GM12875 (cell line): ENCODE measurements around the gene CTTNBP2.

Source experiments
- H3K4me3 ChIP-seq: one replicate; pipeline ENCODE4 v1.5.1; 2011; ENCODE audit warnings: low read depth, low read length, control low read depth
- CTCF ChIP-seq: IDR thresholded peaks from 2 replicates; pipeline ENCODE4 v1.5.1; 2011; ENCODE audit warnings: low read depth, mild to moderate bottlenecking, control low read depth, inconsistent platforms, low read length, moderate library complexity, borderline replicate concordance; ENCODE audit not compliant: insufficient read depth

The CTTNBP2 gene

GRCh38 chr7:117782761-117783160 lies 90.5 kb downstream of the CTTNBP2 start:
- no peak overlapping the region for H3K4me3 ChIP-seq
- no peak for TF ChIP-seq CTCF

GRCh38 chr7:117781707-117782106 lies 91.5 kb downstream of the CTTNBP2 start:
- no peak for TF ChIP-seq CTCF
- no peak overlapping the region for H3K4me3 ChIP-seq

- no peak overlapping the region for H3K4me3 ChIP-seq
Observed at GRCh38 chr7:117780832-117781231, 92.4 kb downstream of the CTTNBP2 start.

GRCh38 chr7:117777335-117778142 lies 95.7 kb downstream of the CTTNBP2 start:
- H3K4me3 ChIP-seq: no peak overlapping the region
- no peak for TF ChIP-seq CTCF

More at GRCh38 chr7:117780832-117781231, 92.4 kb downstream of the CTTNBP2 start:
- TF ChIP-seq CTCF: no peak

GRCh38 chr7:117776224-117776623 lies 97.0 kb downstream of the CTTNBP2 start:
- no peak for TF ChIP-seq CTCF
- no peak overlapping the region for H3K4me3 ChIP-seq

GRCh38 chr7:117775801-117776200 lies 97.4 kb downstream of the CTTNBP2 start:
- no peak for TF ChIP-seq CTCF
- no peak overlapping the region for H3K4me3 ChIP-seq

- no peak overlapping the region for H3K4me3 ChIP-seq
- TF ChIP-seq CTCF: no peak
Observed at GRCh38 chr7:117774943-117775342, 98.3 kb downstream of the CTTNBP2 start.
